ENCODE results near the gene CACNA1C. TPM values are rescaled to one million over a fixed set of nuclear protein-coding genes. Genes with fewer than 3 reads are reported as not detected.

The CACNA1C gene
- polyA plus RNA-seq, 1 of the 3 experiments (the other 2 are of a cell fraction), result 1.5 TPM

DNA sequence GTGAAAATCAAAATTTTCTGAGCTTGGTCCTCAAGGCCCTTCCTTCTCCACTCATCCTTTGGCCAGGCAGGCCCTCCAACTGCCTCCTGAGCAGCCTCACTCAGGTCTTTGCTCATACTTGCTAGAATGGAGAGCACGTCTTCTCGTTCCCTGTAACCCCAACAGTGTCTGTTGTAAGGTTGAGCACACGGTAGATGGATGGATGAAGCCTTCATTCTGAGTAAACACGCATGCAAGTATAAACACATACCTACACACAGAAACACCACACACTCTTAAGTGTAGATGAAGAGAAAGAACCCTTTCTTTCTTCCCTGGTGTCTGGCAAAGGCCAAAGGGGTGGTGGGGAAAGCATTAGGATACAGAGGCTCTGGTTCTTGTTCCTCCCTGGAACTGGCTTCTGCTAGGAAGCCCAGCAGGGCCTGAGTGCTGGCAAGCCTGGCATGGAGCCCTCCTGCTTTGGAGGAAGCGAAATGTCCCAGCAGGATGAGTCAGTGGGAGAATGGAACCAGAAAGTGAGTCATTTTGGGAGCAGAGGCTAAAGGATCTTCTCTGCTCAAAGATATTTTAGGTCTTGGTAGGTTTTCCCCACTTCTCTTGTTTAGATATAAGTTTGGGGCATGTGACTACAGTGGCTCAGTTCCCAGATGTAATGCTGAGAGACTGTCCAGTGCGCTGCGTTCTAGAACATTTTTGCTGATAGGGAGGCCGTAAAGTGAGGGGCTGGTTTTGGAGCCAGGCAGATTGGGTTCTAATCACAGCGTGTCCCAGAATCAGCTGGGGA lies 127.4 kb downstream of the CACNA1C start:
- H3K4me1 ChIP-seq (ENCODE audit: control insufficient read depth in 1 of 2, insufficient read depth in 2 of 2, low read depth in 1 of 2, low read length in 1 of 2), result peaks cover 20 to 40% of the 10 kb centered on the region in 2 experiments
- H3K9me3 ChIP-seq, result no peaks in the 10 kb centered on the region
- H3K27me3 ChIP-seq (ENCODE audit: insufficient read depth), result no peaks in the 10 kb centered on the region
- peak; percentile 87 for TF ChIP-seq NFIC (IDR thresholded peaks at IDR 0.05; ENCODE audit: borderline replicate concordance)
- TF ChIP-seq, protein P1, sequence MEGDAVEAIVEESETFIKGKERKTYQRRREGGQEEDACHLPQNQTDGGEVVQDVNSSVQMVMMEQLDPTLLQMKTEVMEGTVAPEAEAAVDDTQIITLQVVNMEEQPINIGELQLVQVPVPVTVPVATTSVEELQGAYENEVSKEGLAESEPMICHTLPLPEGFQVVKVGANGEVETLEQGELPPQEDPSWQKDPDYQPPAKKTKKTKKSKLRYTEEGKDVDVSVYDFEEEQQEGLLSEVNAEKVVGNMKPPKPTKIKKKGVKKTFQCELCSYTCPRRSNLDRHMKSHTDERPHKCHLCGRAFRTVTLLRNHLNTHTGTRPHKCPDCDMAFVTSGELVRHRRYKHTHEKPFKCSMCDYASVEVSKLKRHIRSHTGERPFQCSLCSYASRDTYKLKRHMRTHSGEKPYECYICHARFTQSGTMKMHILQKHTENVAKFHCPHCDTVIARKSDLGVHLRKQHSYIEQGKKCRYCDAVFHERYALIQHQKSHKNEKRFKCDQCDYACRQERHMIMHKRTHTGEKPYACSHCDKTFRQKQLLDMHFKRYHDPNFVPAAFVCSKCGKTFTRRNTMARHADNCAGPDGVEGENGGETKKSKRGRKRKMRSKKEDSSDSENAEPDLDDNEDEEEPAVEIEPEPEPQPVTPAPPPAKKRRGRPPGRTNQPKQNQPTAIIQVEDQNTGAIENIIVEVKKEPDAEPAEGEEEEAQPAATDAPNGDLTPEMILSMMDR (IDR thresholded peaks at IDR 0.05), result no peak
- TF ChIP-seq FOSL2 (IDR thresholded peaks at IDR 0.05; ENCODE audit: borderline replicate concordance, low read depth), result peak; percentile 97
- TF ChIP-seq SIN3A (IDR thresholded peaks at IDR 0.05; ENCODE audit: borderline replicate concordance, low read depth, low read length), result peak; percentile 43; the same call in 1 of the 2 replicates
- TF ChIP-seq CHD2 (IDR thresholded peaks at IDR 0.05; ENCODE audit: low read length, partially characterized antibody), result no peak
- TF ChIP-seq POLR2AphosphoS5 (IDR thresholded peaks at IDR 0.05; ENCODE audit: low read depth, low read length), result peak; percentile 55; the same call in 1 of the 2 replicates
- TF ChIP-seq, protein P2, sequence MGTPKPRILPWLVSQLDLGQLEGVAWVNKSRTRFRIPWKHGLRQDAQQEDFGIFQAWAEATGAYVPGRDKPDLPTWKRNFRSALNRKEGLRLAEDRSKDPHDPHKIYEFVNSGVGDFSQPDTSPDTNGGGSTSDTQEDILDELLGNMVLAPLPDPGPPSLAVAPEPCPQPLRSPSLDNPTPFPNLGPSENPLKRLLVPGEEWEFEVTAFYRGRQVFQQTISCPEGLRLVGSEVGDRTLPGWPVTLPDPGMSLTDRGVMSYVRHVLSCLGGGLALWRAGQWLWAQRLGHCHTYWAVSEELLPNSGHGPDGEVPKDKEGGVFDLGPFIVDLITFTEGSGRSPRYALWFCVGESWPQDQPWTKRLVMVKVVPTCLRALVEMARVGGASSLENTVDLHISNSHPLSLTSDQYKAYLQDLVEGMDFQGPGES (IDR thresholded peaks at IDR 0.05; ENCODE audit: low read depth, low read length), result no peak
- TF ChIP-seq MAX (IDR thresholded peaks at IDR 0.05; ENCODE audit: low read depth), result peak; percentile 86; the same call in 1 of the 2 replicates
- peak in 1 of 2 experiments; percentile 69; a peak in 1 of 4 replicates for TF ChIP-seq EP300 (IDR thresholded peaks at IDR 0.05; ENCODE audit: borderline replicate concordance in 1 of 2, low read depth in 1 of 2, low read length in 1 of 2)
- no peak for TF ChIP-seq TEAD4 (IDR thresholded peaks at IDR 0.05; ENCODE audit: borderline replicate concordance, insufficient read depth)
- TF ChIP-seq RCOR1 (IDR thresholded peaks at IDR 0.05; ENCODE audit: low read length), result no peak
- TF ChIP-seq RXRA (IDR thresholded peaks at IDR 0.05; ENCODE audit: borderline replicate concordance, low read depth), result peak; percentile 31; the same call in 1 of the 2 replicates
- TF ChIP-seq EZH2phosphoT487 (IDR thresholded peaks at IDR 0.05; ENCODE audit: borderline replicate concordance, low read depth), result no peak
- no peak for TF ChIP-seq ELF1 (IDR thresholded peaks at IDR 0.05)
- peak; percentile 89 for TF ChIP-seq JUND (IDR thresholded peaks at IDR 0.05)
- no peak for TF ChIP-seq SMC3 (IDR thresholded peaks at IDR 0.05; ENCODE audit: low read depth, low read length)
- TF ChIP-seq, protein P3, sequence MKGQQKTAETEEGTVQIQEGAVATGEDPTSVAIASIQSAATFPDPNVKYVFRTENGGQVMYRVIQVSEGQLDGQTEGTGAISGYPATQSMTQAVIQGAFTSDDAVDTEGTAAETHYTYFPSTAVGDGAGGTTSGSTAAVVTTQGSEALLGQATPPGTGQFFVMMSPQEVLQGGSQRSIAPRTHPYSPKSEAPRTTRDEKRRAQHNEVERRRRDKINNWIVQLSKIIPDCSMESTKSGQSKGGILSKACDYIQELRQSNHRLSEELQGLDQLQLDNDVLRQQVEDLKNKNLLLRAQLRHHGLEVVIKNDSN (IDR thresholded peaks at IDR 0.05; ENCODE audit: borderline replicate concordance, low read depth), result peak; percentile 73; the same call in 1 of the 2 replicates
- no peak for TF ChIP-seq FOXJ3 (CRISPR knock-in tag; IDR thresholded peaks at IDR 0.05)
- peak; percentile 70 for TF ChIP-seq TCF12 (IDR thresholded peaks at IDR 0.05)
- TF ChIP-seq MEF2A (IDR thresholded peaks at IDR 0.05; ENCODE audit: borderline replicate concordance, low read depth), result 0 out of 2 replicates have a peak, but pooled peaks have one; percentile 30
- H3K9ac ChIP-seq, result peak overlapping the region; percentile 2; the same call in 1 of the 2 replicates
- H3K79me2 ChIP-seq (ENCODE audit: insufficient read depth), result no peaks in the 10 kb centered on the region
- peak overlapping the region; percentile 34; the same call in 1 of the 2 replicates for H3K4me2 ChIP-seq
- no peaks in the 10 kb centered on the region for H3K9me2 ChIP-seq
- H2AFZ ChIP-seq (ENCODE audit: low read depth), result peak overlapping the region; percentile 74
- H3K36me3 ChIP-seq (replicated peaks in 1 of 2; ENCODE audit: control insufficient read depth in 1 of 2, insufficient read depth in 2 of 2, low read length in 1 of 2), result no peaks in the 10 kb centered on the region
- POLR2A ChIA-PET, result no interaction called here
- CTCF ChIA-PET, result no interaction called here
- WGBS (ENCODE audit: low lambda C conversion rate), result 50% methylated on average over 9 of the region's 9 CpGs
- no peaks in the 10 kb centered on the region for H4K20me1 ChIP-seq (ENCODE audit: insufficient read depth)
- peaks cover 4% of the 10 kb centered on the region for H3F3A ChIP-seq (replicated peaks; ENCODE audit: insufficient read depth)
- H3K4me3 ChIP-seq (ENCODE audit: low read depth in 2 of 2, low read length in 1 of 2), result no peak overlapping the region
- no peak for DNase-seq
- H3K27ac ChIP-seq (ENCODE audit: low read depth in 2 of 2, low read length in 1 of 2), result peak overlapping the region; percentile 72 to 89
